HFF-Myc (cell line): ENCODE measurements around the gene LILRB2.
"Not testable (repeated sequence)": the region's sequence is repeated elsewhere in the genome, so short reads cannot be mapped to it uniquely, and the experiment has no call there.

ENCODE experiments used
- DNase-seq: peaks from one replicate; pipeline ENCODE4 v3.0.0-alpha.2; 2011; ENCODE audit warnings: low read depth; ENCODE audit errors: extremely low read depth
- H3K4me3 ChIP-seq: replicated peaks from 2 replicates; pipeline ENCODE4 v1.5.1; 2011; ENCODE audit warnings: low read depth, mild to moderate bottlenecking, control low read depth, low read length
- TF ChIP-seq, protein P1 (sequence below): IDR thresholded peaks from 2 replicates; pipeline ENCODE4 v1.5.1; 2012; ENCODE audit warnings: mild to moderate bottlenecking, low read depth, low read length, control low read depth; ENCODE audit errors: missing control alignments

The LILRB2 gene

DNA sequence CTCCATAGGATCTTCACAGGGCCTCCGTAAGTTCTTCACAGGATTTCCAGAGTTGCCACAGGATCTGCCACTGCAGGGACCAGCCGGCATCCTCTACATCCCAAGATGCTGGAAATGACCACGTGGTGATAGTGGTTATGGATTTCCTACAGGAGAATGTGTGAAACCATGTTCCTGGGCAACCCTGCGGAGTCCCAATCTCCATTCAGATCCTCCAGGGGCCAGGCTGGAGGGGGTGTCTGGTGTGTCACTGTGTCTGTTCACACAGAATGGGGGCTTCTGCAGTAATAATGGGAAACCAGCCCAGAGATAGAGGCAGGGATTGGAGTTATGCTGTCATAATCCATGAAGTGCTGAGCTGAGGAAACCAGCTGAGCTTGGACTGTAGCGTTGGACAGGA, 47.0 kb downstream of the LILRB2 start:
- no peak overlapping the region for H3K4me3 ChIP-seq
- TF ChIP-seq, protein P1, sequence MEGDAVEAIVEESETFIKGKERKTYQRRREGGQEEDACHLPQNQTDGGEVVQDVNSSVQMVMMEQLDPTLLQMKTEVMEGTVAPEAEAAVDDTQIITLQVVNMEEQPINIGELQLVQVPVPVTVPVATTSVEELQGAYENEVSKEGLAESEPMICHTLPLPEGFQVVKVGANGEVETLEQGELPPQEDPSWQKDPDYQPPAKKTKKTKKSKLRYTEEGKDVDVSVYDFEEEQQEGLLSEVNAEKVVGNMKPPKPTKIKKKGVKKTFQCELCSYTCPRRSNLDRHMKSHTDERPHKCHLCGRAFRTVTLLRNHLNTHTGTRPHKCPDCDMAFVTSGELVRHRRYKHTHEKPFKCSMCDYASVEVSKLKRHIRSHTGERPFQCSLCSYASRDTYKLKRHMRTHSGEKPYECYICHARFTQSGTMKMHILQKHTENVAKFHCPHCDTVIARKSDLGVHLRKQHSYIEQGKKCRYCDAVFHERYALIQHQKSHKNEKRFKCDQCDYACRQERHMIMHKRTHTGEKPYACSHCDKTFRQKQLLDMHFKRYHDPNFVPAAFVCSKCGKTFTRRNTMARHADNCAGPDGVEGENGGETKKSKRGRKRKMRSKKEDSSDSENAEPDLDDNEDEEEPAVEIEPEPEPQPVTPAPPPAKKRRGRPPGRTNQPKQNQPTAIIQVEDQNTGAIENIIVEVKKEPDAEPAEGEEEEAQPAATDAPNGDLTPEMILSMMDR: no peak
- DNase-seq: no peak

DNA sequence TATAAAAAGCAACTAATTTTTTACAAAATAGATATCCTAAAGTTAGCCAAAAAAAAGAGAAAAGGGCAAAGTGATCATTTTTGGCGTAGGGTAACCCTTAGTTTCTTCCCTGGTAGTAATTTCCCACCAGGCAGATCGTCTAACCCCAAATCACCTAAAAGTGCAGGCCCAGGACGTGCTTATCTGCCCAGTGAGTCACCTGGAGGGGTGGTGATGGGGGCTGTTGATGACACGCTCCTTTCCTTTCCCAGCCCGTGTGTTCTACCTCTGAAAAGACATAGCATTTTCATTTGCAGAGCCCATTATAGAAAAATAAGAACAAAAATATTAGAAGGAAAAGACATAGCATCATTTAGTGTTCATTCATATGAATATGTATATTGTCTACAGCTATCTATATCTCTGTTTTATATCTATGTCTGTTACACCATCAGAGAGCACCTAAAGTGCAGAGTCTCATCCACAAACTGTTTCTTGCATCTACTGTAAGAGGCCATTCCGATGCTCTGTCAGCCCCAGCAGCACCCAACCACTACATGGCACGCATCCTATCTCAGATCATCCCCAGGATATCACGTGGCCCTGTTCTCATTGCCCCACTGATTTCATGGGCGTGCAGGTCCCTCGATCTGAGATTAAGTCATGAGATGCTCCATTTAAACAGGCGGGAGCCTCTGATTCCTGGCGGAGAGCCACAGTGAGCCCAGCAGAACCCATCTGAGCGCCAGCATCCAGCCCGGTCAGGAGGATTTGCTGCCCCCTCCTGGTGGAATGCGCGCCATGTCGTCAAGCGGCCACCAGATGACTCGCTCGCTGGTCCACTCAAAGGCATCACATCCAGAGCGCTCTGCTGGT, 49.6 kb downstream of the LILRB2 start:
- peak; percentile 52 for DNase-seq
- H3K4me3 ChIP-seq: no peak overlapping the region
- TF ChIP-seq, protein P1: peak; percentile 99

DNA sequence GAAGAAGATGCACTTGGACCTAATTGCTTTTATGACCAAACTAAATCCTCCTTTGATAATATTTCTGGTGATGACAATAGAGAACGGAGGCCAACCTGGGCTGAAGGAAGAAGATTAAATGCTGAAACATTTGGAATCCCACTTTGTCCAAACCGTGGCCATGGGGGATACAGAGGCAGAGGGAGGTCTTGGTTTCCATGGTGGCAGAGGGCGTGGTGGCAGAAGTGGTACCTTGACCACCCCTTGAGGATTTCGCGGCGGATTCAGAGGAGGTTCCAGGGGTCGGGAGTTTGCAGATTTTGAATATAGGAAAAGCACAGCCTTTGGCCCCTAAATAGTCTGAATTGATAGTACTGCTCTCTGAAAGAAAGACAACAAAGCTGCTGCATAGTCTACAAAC, 50.9 kb downstream of the LILRB2 start:
- H3K4me3 ChIP-seq: no peak overlapping the region
- no peak for DNase-seq
- TF ChIP-seq, protein P1: no peak

DNA sequence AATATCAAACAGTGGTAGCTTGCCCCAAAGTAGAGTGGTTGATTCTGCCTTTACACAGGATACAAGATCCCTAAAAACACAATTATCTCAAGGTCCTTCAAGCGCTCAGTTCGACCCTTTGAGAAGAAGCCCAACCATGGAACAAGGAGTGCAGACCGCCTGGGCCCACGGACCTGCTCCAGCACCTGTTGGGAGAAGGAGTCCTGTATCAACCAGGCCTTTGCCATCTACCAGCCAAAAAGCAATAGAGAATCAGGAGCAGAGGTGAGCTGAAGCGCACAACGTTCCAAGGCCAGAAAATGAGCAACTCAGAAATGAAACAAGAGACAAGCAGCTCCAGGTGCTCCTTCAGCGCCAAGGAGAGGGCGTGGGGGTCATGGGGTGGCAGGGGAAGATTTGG, 51.8 kb downstream of the LILRB2 start:
- DNase-seq: no peak
- TF ChIP-seq, protein P1: no peak
- H3K4me3 ChIP-seq: no peak overlapping the region

DNA sequence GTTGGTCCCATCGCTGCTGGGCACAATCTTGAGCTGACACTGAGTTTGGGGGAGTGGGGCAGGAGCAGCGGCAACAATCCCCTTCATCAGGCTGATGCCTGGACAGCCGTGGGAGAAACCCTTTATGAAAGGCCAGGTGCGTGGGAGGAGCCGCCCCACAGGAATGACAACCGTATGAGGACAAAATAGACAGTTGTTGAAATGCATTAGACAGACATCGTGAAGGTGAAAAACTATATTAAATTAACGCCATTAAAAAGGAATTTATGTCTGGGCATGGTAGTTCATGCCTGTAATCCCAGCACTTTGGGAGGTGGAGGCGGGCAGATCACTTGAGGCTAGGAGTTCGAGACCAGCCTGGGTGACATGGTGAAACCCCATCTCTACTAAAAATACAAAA, 56.3 kb downstream of the LILRB2 start:
- H3K4me3 ChIP-seq, DNase-seq: not testable (repeated sequence)

DNA sequence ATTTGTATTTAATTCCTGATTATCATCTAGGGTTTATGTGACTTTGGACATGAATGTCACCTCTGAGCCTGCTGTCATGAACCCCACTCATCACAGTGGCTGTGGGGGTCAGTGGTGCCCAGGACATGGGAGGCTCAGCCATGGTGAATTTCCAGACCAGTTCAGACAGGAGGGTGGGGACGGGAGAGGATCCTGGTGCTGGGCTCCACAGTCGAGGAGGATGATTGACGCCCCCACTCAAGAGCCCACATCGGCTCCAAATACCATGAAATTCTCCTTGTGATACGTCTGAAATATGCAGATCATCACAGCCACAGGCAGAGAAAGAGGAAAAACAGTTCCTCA, 57.0 kb downstream of the LILRB2 start:
- DNase-seq, H3K4me3 ChIP-seq: not testable (repeated sequence)
